Measurements from ENCODE around the gene ITGA7. TPM values are rescaled to one million over a fixed set of nuclear protein-coding genes. Genes with fewer than 3 reads are reported as not detected.

ITGA7 gene
- total RNA-seq, 1 donor from 2014 or later: 26.5 TPM

DNA sequence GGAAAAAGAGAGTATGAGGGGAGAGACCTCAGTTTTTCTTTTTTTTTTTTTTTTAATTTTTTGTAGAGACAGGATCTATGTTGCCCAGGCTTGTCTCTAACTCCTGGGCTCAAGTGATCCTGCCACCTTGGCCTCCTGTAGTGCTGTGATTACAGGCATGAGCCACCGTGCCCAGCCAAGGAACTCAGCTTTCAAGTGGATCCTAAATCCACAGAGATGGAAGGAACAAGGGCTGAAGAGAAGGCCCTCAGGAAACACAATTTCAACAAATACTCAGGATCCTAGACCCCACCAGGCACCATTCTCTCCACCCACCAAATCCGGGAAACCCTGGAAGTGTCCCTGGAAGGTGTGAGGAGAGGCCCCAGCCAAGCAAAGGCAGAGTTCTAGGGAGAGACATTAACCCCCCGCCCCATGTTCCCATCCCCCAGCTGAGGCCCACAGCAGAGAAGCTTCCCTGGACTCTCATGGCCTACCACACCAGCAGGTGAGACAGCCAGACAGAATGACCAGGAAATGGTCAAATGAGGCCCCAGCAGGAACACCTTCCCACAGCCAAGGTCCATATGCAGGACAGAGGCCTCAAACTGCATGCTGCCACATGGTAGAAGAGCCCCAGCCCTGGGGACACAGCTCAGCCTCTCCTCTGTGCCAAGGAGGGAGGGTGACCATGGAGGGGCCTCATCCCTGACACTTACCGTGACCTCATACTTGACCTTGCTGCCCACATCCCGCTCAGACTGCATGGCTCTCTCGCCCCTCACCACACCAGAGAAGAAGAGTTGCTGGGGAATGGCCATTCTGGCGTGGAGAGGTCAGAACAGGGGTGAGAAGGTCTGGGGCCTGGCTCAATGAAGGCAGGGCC, 14.1 kb downstream of the ITGA7 start:
- no peak for FAIRE-seq

DNA sequence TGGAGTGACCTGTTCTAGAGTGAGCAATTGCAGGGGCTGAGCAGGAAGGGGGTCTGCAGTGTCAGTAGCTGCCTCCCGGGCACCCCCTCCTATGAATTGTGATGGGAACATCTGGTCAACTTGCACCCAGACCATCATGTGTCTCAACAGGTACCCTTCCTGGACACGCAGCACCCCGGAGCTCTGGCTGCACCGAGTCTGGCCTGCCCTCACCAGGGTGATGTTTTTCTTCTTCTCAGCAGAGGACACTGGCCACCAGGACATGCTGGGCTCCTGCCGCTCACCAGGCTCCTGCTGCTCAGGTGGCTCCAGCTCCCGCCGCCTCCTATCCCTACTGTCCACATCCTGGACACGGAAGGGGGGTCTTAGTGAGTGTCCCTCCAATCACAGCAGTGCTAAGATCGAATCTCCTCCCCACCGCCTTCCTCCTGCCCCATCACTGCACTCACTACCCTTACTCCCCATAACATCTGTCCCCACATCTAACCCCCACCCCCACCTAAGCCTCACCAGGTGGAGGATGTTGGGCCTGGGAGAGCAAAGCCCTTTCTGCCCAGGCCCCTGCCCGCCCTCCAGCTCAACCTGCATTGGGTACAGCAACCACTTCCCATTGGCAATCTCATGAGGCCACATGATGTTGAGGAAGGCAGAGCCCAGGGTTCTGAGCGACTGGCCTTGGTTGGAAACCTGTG, 14.9 kb downstream of the ITGA7 start:
- Histone ChIP-seq H3K4me3 (ENCODE audit: insufficient read depth, low read depth, low read length) (no peak overlapping the region), H3K27me3 (ENCODE audit: insufficient read depth, low read length) (no peaks in the 10 kb centered on the region), H3K4me2 (ENCODE audit: low read length) (no peak overlapping the region), H3K36me3 (ENCODE audit: insufficient read depth, low read length) (no peaks in the 10 kb centered on the region), H4K20me1 (ENCODE audit: insufficient read depth, low read length) (no peaks in the 10 kb centered on the region), H3K9me3 (ENCODE audit: insufficient read depth, low read depth, low read length) (no peaks in the 10 kb centered on the region), H3K4me1 (ENCODE audit: insufficient read depth, low read length) (no peaks in the 10 kb centered on the region), H3K27ac (ENCODE audit: low read depth, low read length) (no peak overlapping the region), H3K79me2 (ENCODE audit: insufficient read depth, low read length) (no peaks in the 10 kb centered on the region), H2AFZ (ENCODE audit: low read depth, low read length) (no peak overlapping the region), H3K9ac (ENCODE audit: low read length) (no peak overlapping the region)
- DNase-seq (ENCODE audit: low read depth): no peak
- H3K27ac Mint-ChIP-seq (ENCODE audit: unreplicated experiment): no peak overlapping the region
- H3K4me1 Mint-ChIP-seq (ENCODE audit: low read depth, unreplicated experiment): no peaks in the 10 kb centered on the region
- no peak for TF ChIP-seq EZH2 (IDR thresholded peaks at IDR 0.05; ENCODE audit: insufficient read depth, low read length)
- TF ChIP-seq, protein P1, sequence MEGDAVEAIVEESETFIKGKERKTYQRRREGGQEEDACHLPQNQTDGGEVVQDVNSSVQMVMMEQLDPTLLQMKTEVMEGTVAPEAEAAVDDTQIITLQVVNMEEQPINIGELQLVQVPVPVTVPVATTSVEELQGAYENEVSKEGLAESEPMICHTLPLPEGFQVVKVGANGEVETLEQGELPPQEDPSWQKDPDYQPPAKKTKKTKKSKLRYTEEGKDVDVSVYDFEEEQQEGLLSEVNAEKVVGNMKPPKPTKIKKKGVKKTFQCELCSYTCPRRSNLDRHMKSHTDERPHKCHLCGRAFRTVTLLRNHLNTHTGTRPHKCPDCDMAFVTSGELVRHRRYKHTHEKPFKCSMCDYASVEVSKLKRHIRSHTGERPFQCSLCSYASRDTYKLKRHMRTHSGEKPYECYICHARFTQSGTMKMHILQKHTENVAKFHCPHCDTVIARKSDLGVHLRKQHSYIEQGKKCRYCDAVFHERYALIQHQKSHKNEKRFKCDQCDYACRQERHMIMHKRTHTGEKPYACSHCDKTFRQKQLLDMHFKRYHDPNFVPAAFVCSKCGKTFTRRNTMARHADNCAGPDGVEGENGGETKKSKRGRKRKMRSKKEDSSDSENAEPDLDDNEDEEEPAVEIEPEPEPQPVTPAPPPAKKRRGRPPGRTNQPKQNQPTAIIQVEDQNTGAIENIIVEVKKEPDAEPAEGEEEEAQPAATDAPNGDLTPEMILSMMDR (IDR thresholded peaks at IDR 0.05; ENCODE audit: insufficient read depth, low read depth, low read length): no peak
- H3K4me3 Mint-ChIP-seq (ENCODE audit: unreplicated experiment): no peak overlapping the region
- H3K9me3 Mint-ChIP-seq (ENCODE audit: unreplicated experiment): no peaks in the 10 kb centered on the region
- H3K36me3 Mint-ChIP-seq (ENCODE audit: low read depth, unreplicated experiment): peaks cover 10% of the 10 kb centered on the region
- H3K27me3 Mint-ChIP-seq (ENCODE audit: low read depth, unreplicated experiment): peaks cover 6% of the 10 kb centered on the region
- FAIRE-seq: no peak

More for the DNA sequence above, 14.1 kb downstream of the ITGA7 start:
- Histone ChIP-seq H3K4me2 (ENCODE audit: low read length) (no peak overlapping the region), H3K36me3 (ENCODE audit: insufficient read depth, low read length) (no peaks in the 10 kb centered on the region), H3K79me2 (ENCODE audit: insufficient read depth, low read length) (no peaks in the 10 kb centered on the region), H3K27me3 (ENCODE audit: insufficient read depth, low read length) (no peaks in the 10 kb centered on the region), H4K20me1 (ENCODE audit: insufficient read depth, low read length) (no peaks in the 10 kb centered on the region), H3K4me3 (ENCODE audit: insufficient read depth, low read depth, low read length) (no peak overlapping the region), H2AFZ (ENCODE audit: low read depth, low read length) (no peak overlapping the region), H3K9ac (ENCODE audit: low read length) (no peak overlapping the region), H3K4me1 (ENCODE audit: insufficient read depth, low read length) (no peaks in the 10 kb centered on the region), H3K9me3 (ENCODE audit: insufficient read depth, low read depth, low read length) (no peaks in the 10 kb centered on the region), H3K27ac (ENCODE audit: low read depth, low read length) (no peak overlapping the region)
- DNase-seq (ENCODE audit: low read depth): no peak
- H3K4me1 Mint-ChIP-seq (ENCODE audit: low read depth, unreplicated experiment): no peaks in the 10 kb centered on the region
- no peak overlapping the region for H3K4me3 Mint-ChIP-seq (ENCODE audit: unreplicated experiment)
- no peak overlapping the region for H3K27ac Mint-ChIP-seq (ENCODE audit: unreplicated experiment)
- H3K36me3 Mint-ChIP-seq (ENCODE audit: low read depth, unreplicated experiment): peaks cover 8% of the 10 kb centered on the region
- peaks cover 6% of the 10 kb centered on the region for H3K27me3 Mint-ChIP-seq (ENCODE audit: low read depth, unreplicated experiment)
- no peak for TF ChIP-seq EZH2 (IDR thresholded peaks at IDR 0.05; ENCODE audit: insufficient read depth, low read length)
- TF ChIP-seq, protein P1 (IDR thresholded peaks at IDR 0.05; ENCODE audit: insufficient read depth, low read depth, low read length): no peak
- H3K9me3 Mint-ChIP-seq (ENCODE audit: unreplicated experiment): no peaks in the 10 kb centered on the region

Measured in astrocyte (in vitro differentiated cells and primary cell).